Epithelial cell of esophagus (primary cell): Measurements from ENCODE around the gene ZBTB7A.
A peak's percentile ranks its signal among the peaks of the same experiment; 100 is the strongest.

ENCODE experiments used
- DNase-seq: peaks from one replicate; pipeline ENCODE4 v3.0.0; 2010; ENCODE audit warnings: low read depth
- H3K4me3 ChIP-seq: 2 replicates; pipeline ENCODE4 v1.5.1; 2011; ENCODE audit warnings: mild to moderate bottlenecking, low read length, control low read depth
- TF ChIP-seq, protein P1 (sequence below): IDR thresholded peaks from 2 replicates; pipeline ENCODE4 v1.5.1; 2011; ENCODE audit warnings: low read depth, mild to moderate bottlenecking, low read length, control low read depth, inconsistent platforms; ENCODE audit not compliant: insufficient read depth; ENCODE audit errors: missing control alignments

ZBTB7A gene

DNA sequence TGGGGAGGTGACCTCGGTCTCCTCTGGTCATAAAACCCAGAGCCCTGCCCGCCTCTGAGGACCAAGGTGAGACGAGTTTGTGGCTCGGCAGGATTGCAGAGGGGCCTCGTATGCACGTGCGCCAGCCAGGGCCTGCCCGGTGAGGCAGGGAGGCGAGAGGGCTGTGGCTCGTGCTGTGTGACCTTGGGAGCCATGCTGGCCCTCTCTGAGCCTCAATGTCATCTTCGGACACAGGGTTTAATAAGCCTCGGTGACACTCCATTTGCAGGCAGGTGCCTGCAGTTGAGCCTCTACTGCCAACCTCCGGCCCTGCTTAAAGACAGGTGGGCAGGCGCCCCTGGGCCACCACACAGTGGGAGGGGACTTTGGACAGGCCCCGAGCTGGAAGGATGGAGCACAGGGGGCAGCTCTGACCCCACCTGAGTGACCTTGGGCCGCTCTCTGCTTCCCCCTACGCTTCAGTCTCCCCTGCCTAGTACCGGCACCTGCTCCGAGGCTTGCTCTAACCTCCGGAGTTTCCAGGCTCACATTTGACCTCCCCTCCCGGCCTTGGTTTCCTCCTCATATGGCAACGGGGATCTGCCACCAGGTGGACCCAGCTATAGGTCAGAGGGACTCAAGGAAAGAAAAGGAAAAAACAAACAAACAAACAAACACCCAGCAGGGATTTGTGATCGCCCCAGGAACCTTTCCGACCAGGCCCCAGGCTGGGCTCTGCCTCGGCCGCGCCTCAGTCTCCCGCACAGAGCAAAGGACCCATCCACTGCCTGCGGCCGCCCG is 3.1 kb downstream of the ZBTB7A start:
- DNase-seq, result no peak
- H3K4me3 ChIP-seq, result peak overlapping the region; percentile 73
- TF ChIP-seq, protein P1, sequence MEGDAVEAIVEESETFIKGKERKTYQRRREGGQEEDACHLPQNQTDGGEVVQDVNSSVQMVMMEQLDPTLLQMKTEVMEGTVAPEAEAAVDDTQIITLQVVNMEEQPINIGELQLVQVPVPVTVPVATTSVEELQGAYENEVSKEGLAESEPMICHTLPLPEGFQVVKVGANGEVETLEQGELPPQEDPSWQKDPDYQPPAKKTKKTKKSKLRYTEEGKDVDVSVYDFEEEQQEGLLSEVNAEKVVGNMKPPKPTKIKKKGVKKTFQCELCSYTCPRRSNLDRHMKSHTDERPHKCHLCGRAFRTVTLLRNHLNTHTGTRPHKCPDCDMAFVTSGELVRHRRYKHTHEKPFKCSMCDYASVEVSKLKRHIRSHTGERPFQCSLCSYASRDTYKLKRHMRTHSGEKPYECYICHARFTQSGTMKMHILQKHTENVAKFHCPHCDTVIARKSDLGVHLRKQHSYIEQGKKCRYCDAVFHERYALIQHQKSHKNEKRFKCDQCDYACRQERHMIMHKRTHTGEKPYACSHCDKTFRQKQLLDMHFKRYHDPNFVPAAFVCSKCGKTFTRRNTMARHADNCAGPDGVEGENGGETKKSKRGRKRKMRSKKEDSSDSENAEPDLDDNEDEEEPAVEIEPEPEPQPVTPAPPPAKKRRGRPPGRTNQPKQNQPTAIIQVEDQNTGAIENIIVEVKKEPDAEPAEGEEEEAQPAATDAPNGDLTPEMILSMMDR, result peak; percentile 19

DNA sequence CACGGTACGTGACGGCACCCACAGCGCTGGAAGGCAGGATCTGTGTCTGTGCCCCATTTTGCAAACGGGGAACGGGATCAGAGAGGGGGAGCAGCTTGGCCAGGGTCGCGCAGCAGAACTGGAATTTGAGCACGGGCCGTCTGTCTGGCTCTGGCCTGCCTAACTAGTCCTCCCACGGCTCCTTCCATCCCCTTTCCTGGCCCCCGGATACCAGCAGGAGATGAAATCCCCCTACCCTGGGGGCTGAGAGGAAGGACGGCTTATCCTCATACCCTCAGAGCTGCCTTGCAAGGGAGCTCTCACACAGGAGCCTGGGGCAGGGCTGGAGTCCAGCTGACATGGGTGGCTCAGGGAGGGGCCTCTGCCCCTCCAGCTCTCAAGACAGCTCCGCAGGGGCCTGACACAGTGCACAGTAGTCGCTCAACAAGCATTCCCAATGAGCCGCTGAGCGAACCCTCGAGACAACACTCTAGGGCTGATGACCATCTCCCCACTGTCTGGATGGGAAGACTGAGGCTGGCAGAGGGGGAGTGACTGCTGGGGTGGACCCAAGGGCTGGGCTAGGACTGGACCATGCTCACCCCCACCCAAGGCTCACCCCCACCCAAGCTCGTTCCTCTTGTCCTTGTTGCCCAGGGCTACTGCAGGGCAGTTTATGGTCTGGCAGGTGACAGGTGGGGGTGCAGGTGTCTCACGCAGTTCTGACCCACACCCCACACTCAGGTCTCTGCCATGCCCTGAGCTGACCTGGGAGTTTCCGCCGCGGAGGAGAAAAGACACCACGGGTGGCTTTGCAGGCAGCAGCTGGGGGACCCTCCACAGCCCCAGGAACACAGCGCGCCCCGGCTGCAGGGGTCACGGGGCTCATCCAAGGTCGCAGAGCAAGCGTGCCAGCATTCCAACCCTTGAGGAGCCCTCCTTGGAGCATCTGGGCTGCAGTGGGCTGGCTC is 4.0 kb downstream of the ZBTB7A start:
- no peak for DNase-seq
- peak overlapping the region; percentile 73 for H3K4me3 ChIP-seq
- TF ChIP-seq, protein P1, result no peak

DNA sequence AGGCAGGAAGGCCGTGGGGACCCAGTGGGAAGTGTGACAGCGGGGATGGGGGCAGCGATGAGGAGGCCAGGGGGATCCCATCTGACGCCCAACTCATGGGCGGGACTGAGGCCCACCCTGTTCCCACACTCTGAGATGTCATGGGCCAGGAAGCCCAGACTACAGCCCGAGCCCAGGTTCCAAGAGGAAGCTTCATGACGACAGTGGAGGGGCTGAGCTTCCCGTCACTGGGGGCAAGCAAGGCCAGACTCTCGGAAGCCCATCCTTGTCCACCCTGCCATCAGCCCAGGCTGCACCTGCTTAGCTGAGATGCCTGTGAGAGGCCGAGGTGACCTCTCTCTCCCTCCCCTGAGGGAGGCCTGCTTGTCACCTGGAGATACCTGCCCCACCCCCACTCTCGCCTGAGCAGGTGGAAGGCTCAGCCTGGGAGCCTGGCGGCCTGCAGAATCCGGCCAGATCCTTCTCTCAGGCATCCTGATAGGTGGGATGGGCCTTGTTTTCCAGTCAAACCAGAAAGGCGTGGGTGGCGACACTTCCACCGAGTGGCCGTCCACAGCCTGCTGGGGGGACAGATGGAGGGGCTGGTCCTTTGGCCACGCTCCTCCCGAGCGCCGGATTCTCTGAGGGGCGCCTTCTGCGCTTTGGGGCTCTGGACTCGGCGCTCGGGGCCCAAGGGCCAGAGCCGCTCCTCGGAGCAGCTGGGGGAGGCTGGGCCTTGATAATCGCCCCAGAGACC is 4.8 kb downstream of the ZBTB7A start:
- TF ChIP-seq, protein P1, result no peak
- DNase-seq, result peak; percentile 73
- H3K4me3 ChIP-seq, result peak overlapping the region; percentile 73

DNA sequence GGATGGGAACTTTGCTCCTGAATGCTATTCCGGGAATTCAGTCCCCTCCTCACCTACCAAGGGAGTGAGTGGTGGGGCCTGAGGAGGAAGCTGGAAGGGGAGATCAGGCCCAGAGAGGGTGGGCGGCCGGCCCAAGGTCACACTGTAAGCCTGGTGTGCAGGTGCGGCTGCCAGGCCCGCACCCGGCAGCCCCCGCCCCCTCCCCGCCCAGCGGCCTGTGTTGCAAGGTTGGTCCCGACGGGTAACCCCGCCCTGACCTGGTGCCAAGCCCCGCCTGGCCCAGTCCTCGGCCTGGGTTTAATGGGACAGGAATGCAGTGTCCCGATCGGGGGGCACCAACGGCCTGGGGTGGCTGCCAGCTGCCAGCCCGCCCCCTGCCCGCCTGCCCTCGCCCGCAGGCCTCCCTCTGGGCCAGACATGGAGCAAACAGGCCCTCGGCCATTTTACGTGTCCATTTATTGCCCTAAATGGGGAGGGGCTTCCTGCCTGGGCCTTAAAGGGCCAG is 5.5 kb downstream of the ZBTB7A start:
- TF ChIP-seq, protein P1, result no peak
- peak; percentile 73 for DNase-seq
- peak overlapping the region; percentile 32 for H3K4me3 ChIP-seq

DNA sequence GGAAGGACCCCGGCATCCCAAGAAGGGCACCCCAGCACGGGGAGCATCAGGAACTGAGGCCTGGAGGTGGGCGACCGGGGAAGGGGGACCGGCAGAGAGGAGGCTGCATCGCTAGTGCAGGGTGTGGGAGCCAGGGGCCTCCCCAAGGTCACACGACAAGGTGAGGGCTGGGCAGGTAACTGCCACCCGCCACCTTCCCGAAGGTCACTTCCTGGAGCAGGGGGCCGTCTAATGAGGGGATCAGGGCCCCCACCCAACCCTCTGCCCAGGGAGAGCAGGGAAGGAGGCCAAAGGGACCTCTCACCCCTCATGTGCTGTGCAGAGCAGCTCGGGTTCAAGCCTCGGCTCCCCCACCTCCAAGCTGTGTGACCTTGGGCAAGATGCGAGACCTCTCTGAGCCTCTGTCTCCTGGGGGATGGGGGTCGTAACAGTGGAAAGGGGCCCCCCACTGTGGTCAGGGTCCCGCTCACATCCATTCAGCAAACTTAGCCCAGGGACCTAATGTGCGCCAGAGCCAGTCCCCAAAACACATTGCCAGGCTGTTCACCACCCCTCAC is 6.0 kb downstream of the ZBTB7A start:
- no peak for DNase-seq
- peak overlapping the region; percentile 32 for H3K4me3 ChIP-seq
- TF ChIP-seq, protein P1, result no peak
